Stimulated activated CD4-positive, alpha-beta T cell treated with anti-CD3 and anti-CD28 coated beads, Interleukin-4, amount 100 ng/mL, for 1 hour (primary cell): ENCODE results near the gene SLC38A3.
"Not testable (repeated sequence)": the region's sequence is repeated elsewhere in the genome, so short reads cannot be mapped to it uniquely, and the experiment has no call there.

ENCODE experiments used
- DNase-seq: peaks from one replicate; pipeline ENCODE4 v3.0.0-alpha.2; 2020

The SLC38A3 gene

DNA sequence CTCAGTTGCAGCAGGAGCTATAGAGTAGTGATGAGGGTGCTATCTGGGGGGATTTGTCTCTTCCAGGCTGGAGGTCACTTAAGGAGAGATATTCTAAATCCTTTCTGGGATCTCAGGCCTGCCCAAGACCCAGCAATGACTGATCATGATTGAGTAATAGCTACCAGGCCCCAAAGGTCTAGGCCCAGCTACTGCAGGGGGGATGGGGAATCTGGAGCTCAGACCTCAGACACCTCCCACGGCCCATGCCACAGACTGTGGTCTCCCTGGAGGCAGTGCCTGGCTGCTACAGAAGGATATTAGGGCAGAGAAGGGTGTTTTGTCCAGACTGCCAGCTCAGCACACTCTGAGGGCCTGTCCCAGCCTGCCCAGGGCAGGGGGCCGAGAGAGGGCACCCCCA lies 6.9 kb downstream of the SLC38A3 start:
- no peak for DNase-seq

DNA sequence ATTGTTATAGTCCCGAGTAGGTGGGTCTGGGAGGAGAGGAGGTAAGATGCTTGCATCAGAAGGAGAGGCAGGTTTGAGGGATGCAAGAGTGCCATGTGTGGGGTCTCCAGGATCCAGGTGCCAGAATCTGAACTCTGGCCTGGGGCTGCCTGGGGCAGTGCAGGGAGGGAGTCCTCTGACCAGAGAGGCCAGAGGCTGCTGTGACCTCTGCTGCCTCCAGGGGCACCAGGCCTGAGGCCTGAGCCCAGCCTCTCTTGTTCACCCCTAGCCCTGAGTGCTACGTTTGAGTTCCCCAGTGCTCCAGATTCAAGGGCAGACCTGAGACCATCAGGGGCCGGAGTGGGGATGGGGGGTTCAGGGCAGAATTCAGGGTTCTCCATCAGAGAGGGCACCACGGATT lies 7.4 kb downstream of the SLC38A3 start:
- DNase-seq = no peak

DNA sequence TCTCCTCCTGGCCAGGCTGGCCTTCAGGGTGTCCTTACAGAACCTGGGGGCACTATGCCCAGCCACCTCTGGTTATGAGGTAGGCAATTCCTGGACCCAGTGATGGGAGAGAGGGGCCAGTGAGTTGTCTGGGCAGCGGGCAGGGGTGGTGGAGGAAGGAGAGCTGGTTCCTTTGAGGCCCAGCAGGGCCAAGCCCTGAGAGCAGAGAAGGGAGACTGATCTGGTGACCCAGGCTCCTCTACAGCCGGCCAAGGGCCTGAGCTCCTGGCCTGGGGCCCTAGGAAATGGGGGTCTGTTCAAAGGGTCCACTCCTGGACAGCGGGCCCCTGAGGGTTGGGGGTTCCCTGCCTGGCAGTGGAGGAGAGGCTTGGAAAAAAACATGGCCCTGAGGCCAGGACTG lies 7.9 kb downstream of the SLC38A3 start:
- DNase-seq = no peak

DNA sequence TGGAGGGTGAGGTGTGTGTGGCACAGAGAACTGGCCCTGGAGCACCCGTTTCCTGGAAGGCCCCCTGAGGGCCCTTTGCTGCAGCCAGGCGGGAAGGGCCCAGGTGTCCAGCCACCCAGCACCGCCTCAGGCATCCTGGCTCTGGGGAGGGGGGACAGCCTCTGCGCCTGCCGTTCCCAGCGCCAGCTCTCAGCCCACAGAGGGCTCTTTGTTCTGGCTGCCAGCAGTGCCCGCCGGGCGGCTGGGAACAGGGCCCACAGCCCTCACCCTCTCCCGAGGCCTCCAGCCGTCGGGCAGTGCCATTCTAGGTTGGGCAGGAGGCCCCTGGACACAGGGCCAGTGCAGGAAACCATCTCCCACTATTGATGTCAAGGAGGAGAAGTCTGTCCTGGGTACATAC lies 8.3 kb downstream of the SLC38A3 start:
- DNase-seq = no peak

DNA sequence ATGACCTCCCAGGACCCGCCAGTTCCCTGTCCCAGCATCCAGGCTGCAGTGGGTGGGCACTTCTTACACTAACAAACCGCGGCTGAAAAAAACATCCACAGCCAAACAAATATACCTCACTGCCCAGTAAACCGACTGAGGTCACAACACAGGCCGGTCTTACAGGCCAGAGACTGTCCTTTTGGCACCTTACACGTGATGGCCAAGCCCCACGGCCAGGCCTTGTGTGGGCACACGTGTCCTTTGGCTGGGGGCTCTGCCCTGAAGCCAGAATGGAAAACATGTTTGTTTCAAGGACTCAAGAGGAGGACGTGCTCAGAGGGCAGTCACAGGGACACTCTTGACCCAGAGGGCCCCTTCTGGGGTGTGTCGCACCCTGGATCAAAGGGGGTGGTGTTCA lies 9.8 kb downstream of the SLC38A3 start:
- no peak for DNase-seq

DNA sequence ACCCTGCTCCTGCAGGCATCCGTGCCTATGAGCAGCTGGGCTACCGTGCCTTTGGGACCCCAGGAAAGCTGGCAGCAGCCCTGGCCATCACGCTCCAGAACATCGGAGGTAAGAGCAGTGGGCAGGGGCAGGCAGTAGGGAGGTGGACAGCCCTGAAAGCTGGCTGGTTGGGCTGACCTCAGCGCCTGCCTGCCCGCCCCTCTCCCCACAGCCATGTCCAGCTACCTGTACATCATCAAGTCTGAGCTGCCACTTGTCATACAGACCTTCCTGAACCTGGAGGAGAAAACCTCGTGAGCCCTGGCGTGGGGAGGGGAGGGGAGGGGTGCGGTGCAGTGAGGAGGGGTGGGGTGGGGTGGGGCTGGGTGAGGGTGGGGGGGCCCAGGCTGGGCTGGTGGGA lies 10.5 kb downstream of the SLC38A3 start:
- no peak for DNase-seq

DNA sequence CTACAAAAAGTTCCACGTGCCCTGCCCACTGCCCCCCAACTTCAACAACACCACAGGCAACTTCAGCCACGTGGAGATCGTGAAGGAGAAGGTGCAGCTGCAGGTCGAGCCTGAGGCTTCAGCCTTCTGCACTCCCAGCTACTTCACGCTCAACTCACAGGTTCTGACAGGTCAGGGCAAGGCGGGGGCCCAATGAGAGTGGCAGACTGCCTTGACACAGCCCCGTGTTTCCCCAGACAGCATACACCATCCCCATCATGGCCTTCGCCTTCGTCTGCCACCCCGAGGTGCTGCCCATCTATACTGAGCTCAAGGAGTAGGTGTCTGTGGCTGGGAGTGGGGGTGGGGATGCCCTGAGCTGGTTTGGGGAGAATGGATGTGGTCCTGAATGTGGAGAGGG lies 12.6 kb downstream of the SLC38A3 start:
- no peak for DNase-seq

DNA sequence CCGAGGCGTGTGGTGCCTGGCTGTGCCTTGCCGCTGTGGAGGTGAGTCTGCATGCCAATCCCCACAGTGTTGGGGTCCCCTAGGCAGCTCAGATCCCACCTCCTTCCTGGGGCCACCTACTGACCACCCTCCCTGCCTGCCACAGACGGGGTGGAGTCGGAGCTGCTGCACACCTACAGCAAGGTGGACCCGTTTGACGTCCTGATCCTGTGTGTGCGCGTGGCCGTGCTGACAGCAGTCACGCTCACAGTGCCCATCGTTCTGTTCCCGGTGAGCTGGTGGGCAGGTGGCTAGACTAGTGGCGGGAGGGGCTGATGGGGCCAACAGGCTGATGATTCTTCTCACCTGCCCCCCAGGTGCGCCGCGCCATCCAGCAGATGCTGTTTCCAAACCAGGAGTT lies 13.4 kb downstream of the SLC38A3 start:
- no peak for DNase-seq

DNA sequence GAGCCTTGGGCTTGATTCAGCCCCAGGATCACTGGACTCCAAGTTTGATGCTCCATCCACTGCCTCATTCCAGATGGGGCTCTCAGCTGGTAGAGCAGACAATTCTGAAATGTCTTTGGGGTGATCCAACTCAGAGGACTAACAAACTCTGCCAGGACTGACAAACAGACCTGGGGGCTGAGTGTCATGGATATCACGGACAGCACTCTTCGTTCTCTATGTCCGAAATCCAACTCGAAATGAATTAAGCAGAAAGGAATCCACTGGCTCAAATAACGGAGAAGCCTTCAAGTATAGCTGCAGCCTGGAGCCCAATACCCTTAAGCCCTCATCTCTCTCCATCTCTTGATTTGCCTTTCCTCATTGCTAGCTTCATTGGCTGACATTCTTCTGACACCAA lies 14.2 kb downstream of the SLC38A3 start:
- DNase-seq = no peak

DNA sequence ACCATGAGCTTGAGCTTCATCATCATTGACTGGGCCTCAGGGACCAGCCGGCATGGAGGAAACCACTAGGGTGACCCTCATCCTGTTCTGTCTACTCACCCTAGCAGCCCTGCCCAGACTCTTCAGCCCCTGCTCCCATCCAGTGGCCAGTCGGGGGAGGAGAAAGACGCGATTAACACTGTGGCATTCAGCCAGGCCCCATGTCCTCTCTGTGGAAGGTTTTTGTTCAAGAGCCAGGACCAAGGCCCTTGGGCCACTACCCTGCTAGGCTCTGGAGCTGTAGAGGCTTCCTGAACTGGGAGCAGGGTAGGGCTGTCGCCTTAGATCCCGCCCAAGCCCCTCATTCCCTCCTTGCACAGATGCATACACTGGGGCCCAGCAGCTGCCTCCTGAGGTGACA lies 15.0 kb downstream of the SLC38A3 start:
- DNase-seq = no peak

DNA sequence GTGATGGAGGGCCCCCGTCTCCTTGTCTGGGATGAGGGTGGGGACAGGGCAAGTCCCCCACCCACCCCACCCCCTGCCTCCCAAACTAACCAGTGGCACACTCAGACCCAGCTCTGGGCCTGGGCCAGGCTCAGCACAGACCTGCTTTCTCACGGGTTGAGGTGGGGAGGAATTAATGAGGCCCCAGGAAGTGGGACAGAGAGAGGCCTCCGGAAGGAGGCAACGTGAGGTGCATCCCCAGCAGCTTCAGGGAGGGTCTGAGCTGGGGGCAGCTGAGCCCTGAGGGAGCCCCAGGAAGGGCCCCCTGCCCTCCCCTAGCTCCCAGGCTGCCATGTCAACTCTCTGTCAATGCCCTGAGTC lies 16.0 kb downstream of the SLC38A3 start:
- DNase-seq = no peak

DNA sequence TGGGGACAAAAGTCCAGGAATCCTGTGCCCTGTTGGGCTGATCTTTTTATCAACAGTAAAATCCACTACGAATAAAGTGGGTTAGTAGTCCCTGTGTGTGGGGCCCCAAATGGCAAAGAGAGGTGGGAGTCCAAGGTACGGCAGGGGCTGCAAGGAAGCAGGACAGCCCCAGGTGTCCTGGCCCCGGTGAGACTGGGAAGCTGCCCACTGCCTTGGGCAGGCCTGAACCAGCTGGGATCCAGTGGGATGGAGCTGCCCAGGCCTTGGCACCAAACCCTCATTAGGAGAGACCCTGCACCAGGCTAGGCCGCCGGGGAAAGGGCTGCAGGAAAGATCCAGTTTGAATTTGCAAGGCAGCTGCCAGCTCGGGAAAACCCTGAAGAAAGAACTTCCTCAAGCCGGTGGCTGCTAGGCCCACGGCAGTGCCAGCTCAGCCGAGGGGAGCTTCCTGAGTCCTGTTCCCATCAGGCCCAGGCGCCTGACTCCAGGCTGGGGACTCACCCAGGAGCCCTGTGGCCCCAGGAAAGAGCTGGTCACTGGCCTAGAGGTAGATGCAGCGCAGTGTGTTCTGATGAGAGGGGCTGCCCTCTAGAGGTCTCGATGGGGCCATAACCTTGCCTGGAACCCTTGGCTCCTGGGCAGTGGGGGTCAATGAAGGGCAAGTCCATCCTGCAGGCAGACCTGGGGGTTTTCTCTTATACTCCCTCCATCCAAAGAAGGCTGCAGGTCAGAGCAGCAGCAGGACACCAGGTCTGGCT lies 16.5 kb downstream of the SLC38A3 start:
- no peak for DNase-seq

DNA sequence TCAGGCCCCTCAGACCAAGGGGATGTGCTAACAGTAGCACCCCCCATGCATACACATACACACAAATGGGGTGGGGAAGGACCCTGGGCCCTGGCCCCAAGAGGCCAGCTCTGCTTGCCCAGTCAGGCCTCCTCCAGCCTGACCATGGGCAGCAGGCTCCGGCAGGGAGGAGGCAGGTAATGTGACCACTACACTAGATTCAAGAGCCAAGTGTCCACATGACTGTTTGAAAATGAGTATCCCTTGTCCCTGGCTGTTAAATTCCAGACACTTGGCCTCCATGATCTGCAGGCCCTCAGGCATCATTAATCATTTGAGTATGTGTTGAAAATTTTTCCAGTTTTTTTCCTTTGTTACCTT lies 17.1 kb downstream of the SLC38A3 start:
- no peak for DNase-seq

DNA sequence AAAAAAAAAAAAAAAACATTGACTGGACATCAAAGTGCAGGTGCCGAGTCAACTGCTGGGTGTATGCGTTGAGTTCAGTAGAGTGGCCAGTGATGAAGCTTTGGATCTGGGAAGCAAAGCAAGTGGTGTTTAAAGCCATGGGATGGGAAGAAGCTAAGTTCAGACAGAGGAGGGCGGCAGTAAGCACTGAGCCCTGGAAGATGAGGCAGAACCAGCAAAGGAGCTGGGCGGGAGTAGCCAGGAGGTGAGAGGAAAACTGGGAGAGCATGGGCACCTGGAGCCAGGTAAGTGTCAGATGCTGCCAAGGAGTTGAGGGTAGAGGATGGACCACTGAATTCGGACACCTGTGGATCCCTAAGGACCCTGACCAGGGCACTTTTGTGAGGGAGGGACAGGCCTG lies 19.6 kb downstream of the SLC38A3 start:
- no peak for DNase-seq

DNA sequence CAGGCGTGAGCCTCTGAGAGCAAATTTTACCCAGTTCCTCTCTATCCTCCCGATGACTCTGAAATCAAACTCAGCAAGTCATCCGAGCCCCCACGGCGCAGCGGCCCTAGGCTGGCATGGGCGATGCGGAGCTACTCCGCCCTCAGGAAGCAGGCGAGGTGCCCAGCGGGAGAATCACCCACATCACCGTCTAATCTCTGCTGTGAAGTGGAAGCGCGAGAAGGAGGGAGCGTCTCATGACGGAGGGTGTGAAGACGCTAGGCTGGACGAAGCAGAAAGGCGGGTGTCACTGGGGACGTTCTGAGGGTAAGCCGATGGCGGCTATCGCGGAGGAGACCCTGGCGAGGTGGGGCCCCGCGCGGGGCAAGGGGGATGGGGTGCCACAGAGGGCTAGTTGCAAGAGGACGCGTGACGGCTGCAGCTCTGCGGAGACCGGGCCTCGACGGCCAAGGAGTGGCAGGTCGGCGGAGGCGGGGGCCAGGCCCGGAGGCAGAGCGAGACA lies 21.9 kb downstream of the SLC38A3 start:
- peak; percentile 41 for DNase-seq

DNA sequence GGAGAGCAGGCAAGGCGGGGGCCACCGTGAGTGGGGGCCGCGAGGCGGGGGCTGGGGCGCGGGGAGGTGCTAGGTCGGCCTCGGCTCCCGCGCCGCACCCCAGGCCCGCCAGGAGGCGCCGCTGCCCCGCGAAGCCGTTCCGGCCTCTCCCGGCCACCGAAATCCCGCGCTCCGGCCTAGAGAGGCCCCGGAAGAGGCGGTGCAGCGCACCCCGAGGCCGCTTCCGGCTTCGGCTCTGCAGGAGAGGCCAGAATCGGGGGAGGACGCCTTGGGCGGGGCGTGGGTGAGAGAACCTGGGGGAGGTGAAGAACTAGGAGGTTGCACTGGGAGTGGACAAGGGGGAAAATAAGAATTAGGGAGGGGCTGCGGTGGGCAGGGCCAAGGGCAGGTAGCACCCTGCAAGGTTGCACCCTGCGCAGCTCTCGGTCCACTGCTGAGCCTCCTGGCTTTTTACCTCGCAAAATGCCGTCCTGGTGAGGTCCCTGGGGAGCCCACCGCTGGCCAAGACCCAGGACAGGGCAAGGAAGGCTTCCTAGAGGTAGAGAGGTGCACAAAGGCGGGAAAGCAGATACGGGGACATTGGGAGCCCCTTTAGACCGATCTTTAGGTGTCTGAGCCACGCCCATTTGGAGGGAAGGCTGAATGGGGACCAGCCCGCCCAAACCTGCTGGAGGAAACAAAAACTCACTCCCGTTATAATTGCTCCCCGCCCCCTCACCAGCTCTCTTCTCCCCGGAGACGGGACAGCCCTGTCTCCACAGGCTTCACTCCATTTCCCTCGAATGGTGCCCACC lies 22.5 kb downstream of the SLC38A3 start:
- peak; percentile 90 for DNase-seq

DNA sequence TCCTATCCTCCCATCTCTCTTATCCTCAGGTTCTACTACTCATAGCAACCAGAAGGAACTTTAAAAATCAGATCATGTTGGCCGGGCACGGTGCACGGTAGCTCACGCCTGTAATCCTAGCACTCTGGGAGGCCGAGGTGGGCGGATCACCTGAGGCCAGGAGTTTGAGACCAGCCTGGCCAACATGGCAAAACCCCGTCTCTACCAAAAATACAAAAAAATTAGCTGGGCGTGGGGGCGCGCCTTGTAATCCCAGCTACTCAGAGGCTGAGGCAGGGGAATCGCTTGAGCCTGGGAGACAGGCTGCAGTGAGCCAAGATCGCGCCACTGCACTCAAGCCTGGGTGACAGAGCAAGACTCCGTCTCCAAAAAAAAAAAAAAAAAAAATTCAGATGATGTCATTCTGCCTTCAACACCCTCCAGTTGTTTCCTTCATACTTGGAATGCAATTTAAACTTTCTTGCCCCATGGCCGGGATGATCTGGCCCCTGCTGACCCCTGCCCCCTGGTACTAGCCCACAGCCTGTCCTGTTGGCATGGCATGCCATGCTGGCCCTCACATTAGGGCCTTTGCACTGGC lies 23.2 kb downstream of the SLC38A3 start:
- DNase-seq = not testable (repeated sequence)

DNA sequence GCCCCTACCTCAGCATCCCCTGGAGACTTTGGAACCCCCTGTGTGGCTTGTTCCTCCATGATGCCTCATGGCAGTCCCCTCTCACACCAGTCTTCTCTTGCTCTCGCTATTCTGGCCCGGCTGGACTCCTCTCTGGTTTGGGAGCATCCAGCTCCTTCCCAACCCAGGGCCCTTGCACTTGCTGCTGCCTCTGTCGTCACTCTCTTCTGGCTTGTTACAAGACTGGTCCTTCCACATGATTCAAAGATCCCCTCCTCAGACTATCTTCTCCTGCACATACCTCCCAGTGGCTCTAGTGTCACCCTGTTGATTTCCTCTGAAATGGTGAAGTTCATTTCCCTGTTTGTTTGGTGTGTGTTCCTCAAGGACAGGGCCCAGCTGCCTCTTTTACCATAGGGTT lies 24.4 kb downstream of the SLC38A3 start:
- DNase-seq = no peak

DNA sequence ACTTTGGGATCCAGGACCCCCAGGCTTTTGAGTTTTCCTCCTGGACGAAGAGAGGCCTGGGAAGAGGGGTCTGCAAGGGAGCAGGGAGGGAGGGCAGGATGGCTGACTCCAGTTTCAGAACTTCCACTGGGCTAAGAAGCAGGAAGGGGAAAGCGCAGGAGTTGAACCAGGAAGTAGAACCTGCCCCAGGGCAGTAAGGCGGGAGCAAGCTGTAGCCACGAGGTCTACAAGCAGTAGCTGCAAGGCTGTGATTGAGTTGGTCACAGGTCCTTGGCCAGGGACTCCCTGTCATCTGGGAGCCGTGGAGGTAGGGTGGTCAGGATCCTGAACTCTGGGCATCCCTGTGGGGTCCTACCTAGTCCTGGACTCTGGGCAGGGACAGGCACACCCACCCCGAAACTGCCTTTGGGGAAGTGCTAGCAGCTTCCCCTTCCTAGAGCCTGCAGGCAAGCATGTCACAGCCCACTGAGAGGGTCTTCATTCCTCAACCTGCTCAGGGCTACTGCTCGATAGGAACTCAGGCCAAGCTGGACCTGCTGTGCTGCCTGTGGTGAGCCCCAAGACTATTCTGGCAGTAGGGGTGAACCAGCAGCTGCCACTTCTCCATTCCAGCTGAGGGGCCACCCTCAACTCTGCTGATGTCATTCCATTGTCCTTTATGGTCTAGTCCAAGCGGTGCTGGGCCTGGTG lies 25.2 kb downstream of the SLC38A3 start:
- no peak for DNase-seq

DNA sequence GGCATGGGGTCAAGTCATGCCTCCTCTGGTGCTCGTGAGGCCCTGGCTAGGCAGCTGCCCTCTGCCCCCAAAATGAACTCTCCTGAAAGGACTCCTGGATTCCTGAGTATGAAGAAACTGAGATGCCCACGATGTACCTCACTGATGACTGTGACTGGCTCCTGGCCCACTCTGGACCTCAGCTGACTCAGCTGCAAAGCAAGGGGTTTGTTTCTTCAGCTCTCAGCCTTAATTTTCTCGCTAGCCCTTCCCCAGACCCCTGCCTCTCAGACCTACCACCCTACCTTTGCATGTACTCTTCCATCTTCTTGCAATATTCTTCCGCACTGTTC lies 25.7 kb downstream of the SLC38A3 start:
- DNase-seq = no peak

DNA sequence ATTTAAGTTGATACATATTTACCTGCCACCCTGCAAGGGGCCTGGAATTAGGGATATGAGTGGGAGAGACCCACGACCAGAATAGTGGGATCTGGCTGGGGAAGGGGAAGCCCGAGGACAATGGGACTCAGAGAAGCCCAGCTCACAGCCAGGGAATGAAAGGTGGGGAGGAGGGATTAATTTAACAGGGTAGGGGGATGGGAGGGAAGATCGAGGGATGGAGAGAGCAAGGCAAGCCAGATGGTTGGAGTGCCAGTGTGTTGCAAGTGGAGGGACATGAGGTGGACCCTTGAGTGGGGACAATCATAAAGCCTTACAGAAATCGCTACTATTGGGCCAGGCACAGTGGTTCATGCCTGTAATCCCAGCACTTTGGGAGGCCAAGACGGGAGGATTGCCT lies 26.5 kb downstream of the SLC38A3 start:
- DNase-seq = no peak

DNA sequence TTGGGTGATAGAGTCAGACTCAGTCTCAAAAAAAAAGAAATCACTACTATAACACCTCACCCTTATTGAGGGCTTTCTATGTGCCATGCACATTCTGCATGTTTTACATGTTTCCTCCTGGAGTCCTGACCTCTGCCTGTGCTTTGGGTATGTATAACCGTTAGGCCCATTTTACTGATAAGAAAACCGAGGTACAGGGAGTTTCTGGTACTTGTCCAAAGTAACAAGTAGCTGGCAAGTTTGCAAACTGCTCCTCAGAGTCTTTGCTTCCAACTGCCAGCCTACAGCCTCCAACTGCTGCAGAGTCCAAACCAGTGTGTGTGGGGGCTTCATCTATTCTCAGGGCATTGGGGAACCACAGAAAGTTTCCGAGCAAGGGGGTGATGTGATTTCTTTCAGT lies 27.2 kb downstream of the SLC38A3 start:
- no peak for DNase-seq

DNA sequence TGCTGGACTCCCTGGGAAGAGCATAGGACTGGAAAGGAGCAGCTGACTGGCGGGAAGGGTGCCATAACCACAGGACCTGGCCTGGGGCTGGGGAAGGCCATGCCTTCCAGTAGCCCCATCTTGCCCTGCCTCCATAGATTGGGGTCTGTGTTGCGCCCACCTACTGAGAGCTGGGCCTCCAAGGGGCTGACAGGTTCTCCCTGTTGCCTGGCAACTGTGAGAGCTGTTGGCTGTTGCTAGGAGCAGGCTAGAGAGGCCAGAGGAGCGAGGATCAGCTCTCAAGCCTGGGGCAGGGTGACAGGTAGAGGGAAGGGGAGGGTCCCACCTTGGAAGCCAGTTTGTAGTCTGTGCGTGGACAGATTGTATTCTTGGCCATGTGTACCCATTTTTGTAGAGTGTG lies 28.1 kb downstream of the SLC38A3 start:
- no peak for DNase-seq
